HG03175 (cell line): ENCODE results near the gene U2AF1L4.

ENCODE experiments used
- ATAC-seq: cut with Tn5 transposase; IDR thresholded peaks from one replicate; pipeline ENCODE4 v1.9.1; 2021; ENCODE audit warnings: mild to moderate bottlenecking, moderate library complexity; ENCODE audit not compliant: unreplicated experiment

The U2AF1L4 gene

DNA sequence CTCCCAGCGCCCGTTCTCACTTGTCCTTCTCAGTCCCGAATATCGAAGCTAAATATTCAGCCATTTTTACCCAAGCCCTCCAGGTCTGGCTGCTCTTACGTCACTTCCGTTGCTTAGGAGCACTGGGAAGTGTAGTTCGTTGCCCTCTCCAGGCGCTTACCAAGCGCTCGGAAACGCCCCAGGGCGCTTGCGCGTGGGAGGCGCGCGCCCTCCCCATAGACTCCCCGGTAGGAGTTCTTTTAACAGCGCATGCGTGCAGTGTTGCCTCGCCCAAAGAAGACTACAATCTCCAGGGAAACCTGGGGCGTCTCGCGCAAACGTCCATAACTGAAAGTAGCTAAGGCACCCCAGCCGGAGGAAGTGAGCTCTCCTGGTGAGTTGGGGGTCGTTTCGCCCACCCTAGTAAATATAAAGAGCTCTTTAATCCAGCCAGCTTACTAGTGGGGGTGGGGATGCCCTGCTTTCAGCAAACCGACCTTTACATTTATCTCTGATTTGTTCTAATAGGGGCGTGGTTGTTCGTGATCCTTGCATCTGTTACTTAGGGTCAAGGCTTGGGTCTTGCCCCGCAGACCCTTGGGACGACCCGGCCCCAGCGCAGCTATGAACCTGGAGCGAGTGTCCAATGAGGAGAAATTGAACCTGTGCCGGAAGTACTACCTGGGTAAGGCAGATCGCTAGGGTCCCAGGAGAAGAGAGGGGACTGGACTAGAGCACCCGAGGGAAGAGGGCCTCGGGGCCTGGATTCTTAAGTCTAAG lies at the start of gene U2AF1L4, which contains the start of gene PSENEN:
U2AF1L4 (minus strand) TSS at position 91 of the 759 bp plus-strand sequence; CDS start at position 64, 27 bp downstream.
PSENEN (plus strand) TSS at position 324 of the 759 bp plus-strand sequence; CDS start at position 604, 280 bp downstream.
- peak; percentile 46 for ATAC-seq

DNA sequence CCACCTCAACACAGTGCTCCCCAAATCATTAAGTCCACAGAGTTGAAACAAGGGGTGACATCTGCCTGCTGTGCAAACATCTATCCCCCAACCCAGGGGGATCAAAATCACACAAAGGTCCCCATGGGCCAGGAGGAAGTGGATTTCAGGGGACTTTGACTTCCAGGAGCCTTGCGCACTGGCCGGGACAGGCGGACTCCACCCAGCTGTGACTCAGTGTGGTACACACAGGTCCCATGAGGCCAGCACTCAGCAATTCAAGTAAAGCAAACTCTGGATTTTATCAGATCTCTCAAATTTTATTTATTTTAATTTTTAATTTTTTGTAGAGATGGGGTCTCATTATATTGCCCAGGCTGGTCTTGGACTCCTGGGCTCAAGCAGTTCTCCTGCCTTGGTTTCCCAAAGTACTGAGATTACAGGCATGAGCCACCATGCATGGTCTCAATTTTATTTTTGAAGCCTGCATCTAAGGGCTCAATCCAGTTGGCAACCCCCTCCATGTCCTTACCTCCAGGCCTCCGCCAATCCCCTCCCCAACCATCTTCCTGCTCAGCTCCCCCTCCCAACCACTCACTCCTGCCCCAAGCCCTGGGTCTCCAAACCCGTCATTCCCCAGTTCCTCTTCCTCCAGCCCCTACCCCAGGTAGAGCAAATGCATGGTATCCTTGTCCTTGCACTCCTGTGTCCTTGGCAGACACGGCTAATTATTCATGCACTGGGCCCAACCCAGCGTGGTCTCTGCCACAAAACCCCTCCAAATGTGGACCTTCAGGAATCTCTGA lies 48.4 kb upstream of the U2AF1L4 start:
- ATAC-seq = no peak

GRCh38 chr19:35792888-35793287 lies 47.7 kb upstream of the U2AF1L4 start:
- no peak for ATAC-seq

GRCh38 chr19:35792312-35792711 lies 47.1 kb upstream of the U2AF1L4 start:
- no peak for ATAC-seq

- no peak for ATAC-seq
Observed at GRCh38 chr19:35791814-35792279, 46.6 kb upstream of the U2AF1L4 start.

- no peak for ATAC-seq
Observed at GRCh38 chr19:35790981-35791813, 46.0 kb upstream of the U2AF1L4 start.

- ATAC-seq = no peak
Observed at GRCh38 chr19:35789978-35790944, 45.0 kb upstream of the U2AF1L4 start.

DNA sequence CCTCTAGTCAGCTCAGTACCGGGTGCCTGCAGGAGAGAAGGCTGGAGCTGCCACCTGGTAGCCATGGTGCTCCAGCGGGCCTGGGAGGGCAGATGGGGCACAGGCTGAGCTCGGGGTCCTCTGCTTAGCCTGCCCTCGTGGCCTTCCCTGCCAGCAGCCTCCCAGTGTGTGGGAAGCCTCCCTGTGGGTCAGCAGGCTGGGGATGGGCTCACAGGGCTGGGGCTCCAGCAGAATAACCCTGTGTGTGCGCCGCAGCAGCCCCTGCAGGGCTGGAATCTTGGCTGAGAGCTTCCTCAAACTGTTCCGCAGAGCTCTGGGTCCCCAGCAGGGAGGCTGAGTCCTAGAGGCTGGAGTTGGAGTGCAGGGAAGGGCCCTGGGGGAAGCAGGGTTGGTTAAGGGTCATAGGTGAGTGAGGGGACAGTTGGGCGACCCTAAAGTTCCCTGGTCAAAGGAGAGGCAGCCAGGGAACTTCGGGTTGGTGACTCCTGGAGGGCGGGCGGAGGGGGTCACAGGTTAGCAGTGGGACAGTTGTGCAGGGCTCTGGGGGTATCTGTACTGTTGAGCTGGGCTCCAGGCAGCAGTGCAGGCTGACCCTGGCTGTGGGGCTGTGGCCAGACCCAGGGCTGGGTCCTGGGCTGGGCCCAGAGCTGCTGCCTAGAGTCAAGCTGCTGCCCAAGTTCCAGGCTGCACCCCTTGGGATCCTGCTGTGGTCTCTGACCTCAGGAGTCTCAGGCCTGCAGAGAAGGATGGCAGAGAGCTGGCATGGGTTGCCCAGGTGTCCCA lies 44.2 kb upstream of the U2AF1L4 start:
- ATAC-seq = no peak

GRCh38 chr19:35788205-35788960 lies 43.2 kb upstream of the U2AF1L4 start:
- ATAC-seq = no peak

GRCh38 chr19:35787227-35787799 lies 42.1 kb upstream of the U2AF1L4 start:
- no peak for ATAC-seq

DNA sequence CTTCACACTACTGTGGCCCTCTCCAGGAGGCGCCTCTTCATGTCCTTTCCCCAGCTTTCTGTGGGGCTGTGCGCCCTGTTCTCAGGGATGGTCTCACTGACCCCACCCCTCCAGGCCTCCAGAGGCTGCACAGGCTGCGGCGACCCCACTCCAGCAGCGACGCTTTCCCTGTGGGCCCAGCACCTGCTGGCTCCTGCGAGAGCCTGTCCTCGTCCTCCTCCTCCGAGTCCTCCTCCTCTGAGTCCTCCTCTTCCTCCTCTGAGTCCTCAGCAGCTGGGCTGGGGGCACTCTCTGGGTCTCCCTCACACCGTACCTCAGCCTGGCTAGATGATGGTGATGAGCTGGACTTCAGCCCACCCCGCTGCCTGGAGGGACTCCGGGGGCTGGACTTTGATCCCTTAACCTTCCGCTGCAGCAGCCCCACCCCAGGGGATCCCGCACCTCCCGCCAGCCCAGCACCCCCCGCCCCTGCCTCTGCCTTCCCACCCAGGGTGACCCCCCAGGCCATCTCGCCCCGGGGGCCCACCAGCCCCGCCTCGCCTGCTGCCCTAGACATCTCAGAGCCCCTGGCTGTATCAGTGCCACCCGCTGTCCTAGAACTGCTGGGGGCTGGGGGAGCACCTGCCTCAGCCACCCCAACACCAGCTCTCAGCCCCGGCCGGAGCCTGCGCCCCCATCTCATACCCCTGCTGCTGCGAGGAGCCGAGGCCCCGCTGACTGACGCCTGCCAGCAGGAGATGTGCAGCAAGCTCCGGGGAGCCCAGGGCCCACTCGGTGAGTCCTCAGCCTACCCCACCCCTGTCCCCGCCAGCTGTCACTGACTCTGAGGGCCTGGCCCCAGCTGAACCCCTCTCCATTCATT lies 41.3 kb upstream of the U2AF1L4 start:
- no peak for ATAC-seq

- ATAC-seq = no peak
Observed at GRCh38 chr19:35785339-35785627, 40.1 kb upstream of the U2AF1L4 start.

DNA sequence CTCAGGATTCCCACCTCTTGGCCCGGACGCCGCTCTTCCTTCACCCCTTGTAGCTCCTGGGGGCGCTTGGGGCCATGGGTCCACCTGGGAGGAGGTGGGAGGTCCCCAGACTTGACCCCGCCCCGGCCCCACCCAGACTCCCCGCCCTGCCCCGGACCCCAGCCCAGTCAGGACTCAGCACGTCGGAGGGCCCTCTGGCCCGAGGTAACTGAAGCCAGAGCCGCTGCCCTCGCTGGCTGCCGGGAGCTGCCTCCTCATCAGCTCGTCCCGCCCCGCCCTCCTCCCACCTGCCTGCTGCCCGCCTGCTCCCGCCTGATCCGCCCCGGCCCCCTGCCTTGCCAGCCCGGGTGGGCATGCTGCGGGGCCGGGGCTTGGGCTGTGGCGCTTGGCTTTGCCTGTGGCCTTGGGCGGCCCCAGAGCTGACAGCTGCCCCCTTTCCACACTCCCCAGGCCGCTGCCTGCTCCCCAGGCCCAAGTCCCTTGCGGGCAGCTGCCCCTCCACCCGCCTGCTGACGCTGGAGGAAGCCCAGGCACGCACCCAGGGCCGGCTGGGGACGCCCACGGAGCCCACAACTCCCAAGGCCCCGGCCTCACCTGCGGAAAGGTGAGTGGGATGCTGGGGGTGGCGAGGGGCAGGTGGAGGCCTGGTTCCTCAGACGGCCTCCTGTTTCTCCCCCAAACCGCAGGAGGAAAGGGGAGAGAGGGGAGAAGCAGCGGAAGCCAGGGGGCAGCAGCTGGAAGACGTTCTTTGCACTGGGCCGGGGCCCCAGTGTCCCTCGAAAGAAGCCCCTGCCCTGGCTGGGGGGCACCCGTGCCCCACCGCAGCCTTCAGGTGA lies 39.5 kb upstream of the U2AF1L4 start:
- no peak for ATAC-seq

DNA sequence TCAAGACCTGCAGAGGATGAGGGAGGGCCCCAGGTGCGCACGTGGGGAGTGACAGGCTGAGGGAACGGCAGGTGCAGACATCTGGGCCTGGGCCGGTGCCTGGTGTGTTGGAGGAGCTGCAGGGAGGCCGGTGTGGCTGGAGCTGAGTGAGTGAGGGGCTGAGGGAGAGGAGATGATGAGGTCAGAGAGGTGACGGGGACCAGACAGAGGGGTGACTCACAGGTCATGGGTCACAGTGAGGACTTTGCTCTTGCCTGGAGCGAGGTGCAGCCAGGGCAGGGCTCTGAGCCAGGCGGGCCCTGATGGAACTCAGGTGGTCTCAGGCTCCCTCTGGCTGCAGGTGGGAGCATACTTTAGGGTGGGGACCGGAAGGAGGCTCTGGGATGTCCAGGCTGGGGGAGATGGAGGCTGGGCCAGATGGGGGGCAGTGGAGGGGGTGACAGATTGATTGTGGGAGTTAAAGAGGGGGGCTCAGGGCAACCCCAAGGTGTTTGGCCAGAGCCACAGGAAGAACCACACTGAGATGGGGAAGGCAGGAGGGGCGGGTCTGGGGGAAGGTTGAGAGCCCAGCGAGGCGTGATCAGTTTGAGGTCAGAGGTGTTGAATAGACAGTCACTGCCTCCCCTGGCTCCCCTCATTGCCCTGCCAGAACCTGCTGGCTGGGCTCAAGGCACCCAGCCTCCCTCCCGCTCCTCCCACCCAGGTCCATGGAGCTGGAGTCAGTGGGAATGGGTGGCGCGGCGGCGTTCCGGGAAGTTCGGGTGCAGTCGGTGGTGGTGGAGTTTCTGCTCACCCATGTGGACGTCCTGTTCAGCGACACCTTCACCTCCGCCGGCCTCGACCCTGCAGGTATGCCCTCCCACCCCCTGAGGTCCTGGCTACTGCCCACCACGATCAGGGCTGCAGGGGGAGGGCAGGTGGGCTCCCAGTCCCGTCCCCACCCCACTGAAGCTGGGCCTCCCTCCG lies 38.5 kb upstream of the U2AF1L4 start:
- ATAC-seq = no peak

DNA sequence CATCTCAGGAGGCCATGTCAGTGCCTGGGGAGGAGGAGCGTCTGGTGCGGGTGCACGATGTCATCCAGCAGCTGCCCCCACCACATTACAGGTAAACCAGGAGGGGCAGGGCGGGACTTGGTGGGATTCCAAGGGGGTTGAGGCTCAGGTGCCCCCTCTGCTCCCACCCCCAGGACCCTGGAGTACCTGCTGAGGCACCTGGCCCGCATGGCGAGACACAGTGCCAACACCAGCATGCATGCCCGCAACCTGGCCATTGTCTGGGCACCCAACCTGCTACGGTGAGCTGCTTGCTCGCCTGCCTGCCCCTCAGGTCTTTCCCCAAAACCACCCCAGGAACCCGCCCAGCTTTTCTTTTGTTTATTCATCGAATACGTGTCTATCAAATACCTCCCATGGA lies 37.4 kb upstream of the U2AF1L4 start:
- ATAC-seq = no peak
